Choroid plexus epithelial cell (primary cell): ENCODE results near the gene PIN1.
"Not testable (repeated sequence)": the region's sequence is repeated elsewhere in the genome, so short reads cannot be mapped to it uniquely, and the experiment has no call there.

ENCODE experiments used
- DNase-seq: peaks from one replicate; pipeline ENCODE4 v3.0.0-alpha.2; 2010; ENCODE audit warnings: low read depth
- H3K4me3 ChIP-seq: 2 replicates; pipeline ENCODE4 v1.5.1; 2011; ENCODE audit warnings: low read depth, mild to moderate bottlenecking, control low read depth, low read length, moderate library complexity
- CTCF ChIP-seq: conservative IDR thresholded peaks from 2 replicates; pipeline ENCODE4 v1.5.1; 2011; ENCODE audit warnings: low read depth, mild to moderate bottlenecking, control low read depth, inconsistent platforms, low read length, moderate library complexity

Gene PIN1

DNA sequence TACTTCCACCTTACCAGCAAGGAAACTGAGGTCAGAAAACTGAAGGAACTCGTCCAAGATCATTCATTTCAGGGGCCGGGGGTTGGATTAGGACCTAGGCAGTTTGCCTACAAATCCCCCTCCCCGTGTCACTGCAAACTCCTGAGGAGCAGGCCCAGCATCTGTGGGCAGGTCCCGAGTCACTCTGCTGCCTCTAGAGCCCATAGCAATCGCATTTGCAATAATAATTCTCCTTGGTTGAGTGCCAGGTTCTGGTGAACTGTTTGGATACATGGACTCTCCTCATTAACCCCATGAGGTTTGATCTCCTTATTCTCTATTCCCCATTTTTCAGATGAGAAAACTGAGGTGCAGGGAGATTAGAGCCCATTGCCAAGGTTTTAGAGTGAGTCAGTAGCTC lies 903 bp downstream of the PIN1 start:
- DNase-seq: peak; percentile 60
- peak overlapping the region; percentile 75 for H3K4me3 ChIP-seq
- no peak for TF ChIP-seq CTCF

DNA sequence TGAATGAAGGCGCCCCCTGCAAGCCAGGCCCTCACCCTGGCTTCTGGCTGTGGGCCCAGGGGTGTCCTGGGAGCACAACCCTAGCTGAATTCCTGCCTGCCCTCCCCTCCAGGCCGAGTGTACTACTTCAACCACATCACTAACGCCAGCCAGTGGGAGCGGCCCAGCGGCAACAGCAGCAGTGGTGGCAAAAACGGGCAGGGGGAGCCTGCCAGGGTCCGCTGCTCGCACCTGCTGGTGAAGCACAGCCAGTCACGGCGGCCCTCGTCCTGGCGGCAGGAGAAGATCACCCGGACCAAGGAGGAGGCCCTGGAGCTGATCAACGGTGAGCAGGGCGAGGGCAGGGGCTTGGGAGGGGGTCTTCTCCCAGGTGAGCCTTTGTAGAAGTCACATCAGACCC lies 3.2 kb downstream of the PIN1 start:
- no peak for TF ChIP-seq CTCF
- H3K4me3 ChIP-seq: no peak overlapping the region
- no peak for DNase-seq

DNA sequence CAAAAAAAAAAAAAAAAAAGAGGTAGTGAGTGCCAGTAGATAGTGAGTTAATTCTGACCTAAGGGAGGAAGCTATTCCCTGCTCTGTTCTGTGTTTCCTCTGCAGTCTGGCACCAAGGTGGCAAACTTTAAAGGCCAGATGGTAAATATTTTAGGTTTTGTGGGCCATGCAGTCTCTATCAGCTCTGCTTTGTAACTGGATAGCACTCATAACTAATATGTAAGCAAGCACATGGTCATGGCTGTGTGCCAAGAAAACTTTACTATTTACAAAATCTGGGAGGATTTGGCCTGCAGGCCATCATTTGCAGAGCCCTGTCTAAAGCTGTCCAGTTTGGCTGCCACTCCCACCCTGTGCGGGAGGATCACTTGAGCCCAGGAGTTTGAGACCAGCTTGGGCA lies 4.3 kb downstream of the PIN1 start:
- peak; percentile 53 for DNase-seq
- TF ChIP-seq CTCF: no peak
- H3K4me3 ChIP-seq: no peak overlapping the region

- DNase-seq: no peak
- H3K4me3 ChIP-seq: no peak overlapping the region
- TF ChIP-seq CTCF: no peak
Measured at GRCh38 chr19:9842834-9843625, 7.9 kb downstream of the PIN1 start.

DNA sequence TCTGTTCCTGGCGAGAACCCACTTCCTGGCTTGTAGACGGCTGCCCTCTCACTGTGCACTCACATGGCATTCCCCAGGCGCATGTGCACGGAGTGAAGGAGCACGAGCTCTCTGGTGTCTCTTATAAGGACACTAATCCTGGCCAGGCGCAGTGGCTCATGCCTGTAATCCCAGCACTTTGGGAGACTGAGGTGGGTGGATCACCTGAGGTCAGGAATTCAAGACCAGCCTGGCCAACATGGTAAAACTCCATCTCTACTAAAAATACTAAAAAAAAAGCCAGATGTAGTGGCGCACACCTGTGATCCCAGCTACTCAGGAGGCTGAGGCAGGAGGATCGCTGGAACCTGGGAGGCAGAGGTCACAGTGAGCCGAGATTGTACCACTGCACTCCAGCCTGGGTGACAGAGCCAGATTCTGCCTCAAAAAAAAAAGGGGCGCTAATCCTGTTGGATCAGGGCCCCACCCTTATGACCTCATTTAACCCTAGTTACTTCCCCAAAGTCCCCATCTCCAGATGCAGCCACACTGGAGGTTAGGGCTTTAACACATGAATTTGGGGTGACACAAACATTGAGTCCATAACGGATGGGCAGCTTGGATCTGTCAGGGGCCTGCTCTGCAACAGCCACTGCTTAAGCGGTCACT lies 8.6 kb downstream of the PIN1 start:
- not testable (repeated sequence) for DNase-seq, H3K4me3 ChIP-seq

DNA sequence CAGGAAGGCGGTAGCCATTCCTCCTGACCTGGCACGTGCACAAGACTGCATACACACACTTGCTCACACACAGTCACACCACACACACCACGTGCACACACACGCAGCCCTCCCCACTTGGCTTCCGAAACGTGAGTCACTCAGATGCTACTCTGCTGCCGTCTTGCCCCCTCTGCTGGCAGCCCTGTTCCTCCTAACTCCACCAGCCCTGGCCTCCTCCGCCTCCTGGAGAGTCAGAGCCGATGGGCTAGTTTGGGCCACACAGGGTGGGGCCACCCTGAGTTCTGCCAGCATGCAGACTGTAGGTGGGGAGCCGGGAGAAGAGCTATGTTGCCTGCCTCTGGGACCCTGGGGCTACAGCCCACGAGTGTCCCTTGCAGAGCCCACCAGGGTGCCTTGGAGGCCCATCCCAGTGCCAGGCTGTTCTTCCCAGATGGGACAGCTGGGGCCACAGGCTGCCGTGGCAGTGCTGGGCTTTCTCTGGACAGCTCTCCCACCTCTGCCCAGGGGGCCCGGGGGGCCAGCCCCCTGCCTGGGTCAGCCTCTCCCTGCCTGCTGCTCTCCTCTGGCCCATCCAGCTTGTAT lies 12.1 kb downstream of the PIN1 start:
- peak; percentile 92 for TF ChIP-seq CTCF
- peak; percentile 95 for DNase-seq
- no peak overlapping the region for H3K4me3 ChIP-seq

- DNase-seq: no peak
- peak; percentile 54 for TF ChIP-seq CTCF
- H3K4me3 ChIP-seq: no peak overlapping the region
Measured at GRCh38 chr19:9848060-9848459, 12.9 kb downstream of the PIN1 start.
